ENCODE data around the gene CDK6. TPM values are rescaled to one million over a fixed set of nuclear protein-coding genes. Genes with fewer than 3 reads are reported as not detected.

Gene CDK6
- total RNA-seq, 2 donors from 2014 or later, result 13.6 to 39.9 TPM

GRCh38 chr7:92740134-92740533, 96.2 kb downstream of the CDK6 start:
- intact Hi-C loops (cut with DNase I), result no loop called here
- H3K9me3 ChIP-seq, result no peaks in the 10 kb centered on the region
- H3K4me3 ChIP-seq, result no peak overlapping the region
- no peak overlapping the region for H3K27ac ChIP-seq
- 67% methylated on average over 4 of the region's 4 CpGs for WGBS
- TF ChIP-seq POLR2AphosphoS5 (IDR thresholded peaks at IDR 0.05) (no peak), CTCF (IDR thresholded peaks at IDR 0.05) (no peak), POLR2A (IDR thresholded peaks at IDR 0.05) (no peak)
- H3K27me3 ChIP-seq (replicated peaks; ENCODE audit: insufficient read depth), result no peaks in the 10 kb centered on the region
- DNase-seq (ENCODE audit: low spot score), result no peak
- no peaks in the 10 kb centered on the region for H3K4me1 ChIP-seq (replicated peaks)
- no peaks in the 10 kb centered on the region for H3K36me3 ChIP-seq

- intact Hi-C loops (cut with DNase I), result no loop called here
- Histone ChIP-seq H3K27ac (no peak overlapping the region), H3K9me3 (no peaks in the 10 kb centered on the region), H3K27me3 (replicated peaks; ENCODE audit: insufficient read depth) (no peaks in the 10 kb centered on the region), H3K4me1 (replicated peaks) (no peaks in the 10 kb centered on the region), H3K4me3 (no peak overlapping the region), H3K36me3 (no peaks in the 10 kb centered on the region)
- DNase-seq (ENCODE audit: low spot score), result no peak
- no peak for TF ChIP-seq POLR2A (IDR thresholded peaks at IDR 0.05)
- TF ChIP-seq CTCF (IDR thresholded peaks at IDR 0.05), result no peak
- TF ChIP-seq POLR2AphosphoS5 (IDR thresholded peaks at IDR 0.05), result no peak
Observed at GRCh38 chr7:92739091-92739490, 97.3 kb downstream of the CDK6 start.

- no peaks in the 10 kb centered on the region for H3K9me3 ChIP-seq
- no peak for TF ChIP-seq POLR2AphosphoS5 (IDR thresholded peaks at IDR 0.05)
- TF ChIP-seq CTCF (IDR thresholded peaks at IDR 0.05), result no peak
- TF ChIP-seq POLR2A (IDR thresholded peaks at IDR 0.05), result no peak
- no peak overlapping the region for H3K4me3 ChIP-seq
- no peaks in the 10 kb centered on the region for H3K4me1 ChIP-seq (replicated peaks)
- intact Hi-C loops (cut with DNase I), result no loop called here
- no peak overlapping the region for H3K27ac ChIP-seq
- H3K27me3 ChIP-seq (replicated peaks; ENCODE audit: insufficient read depth), result no peaks in the 10 kb centered on the region
- no peaks in the 10 kb centered on the region for H3K36me3 ChIP-seq
- WGBS, result 68% methylated on average over 1 of the region's 1 CpG
- no peak for DNase-seq (ENCODE audit: low spot score)
Observed at GRCh38 chr7:92737706-92738105, 98.7 kb downstream of the CDK6 start.

- WGBS, result 93% methylated on average over 3 of the region's 3 CpGs
- intact Hi-C loops (cut with DNase I), result no loop called here
Observed at GRCh38 chr7:92736870-92737269, 99.5 kb downstream of the CDK6 start.

More at GRCh38 chr7:92736870-92737269, 99.5 kb downstream of the CDK6 start:
- H3K4me1 ChIP-seq (replicated peaks), result no peaks in the 10 kb centered on the region
- H3K4me3 ChIP-seq, result no peak overlapping the region
- TF ChIP-seq POLR2AphosphoS5 (IDR thresholded peaks at IDR 0.05), result no peak
- TF ChIP-seq POLR2A (IDR thresholded peaks at IDR 0.05), result no peak
- TF ChIP-seq CTCF (IDR thresholded peaks at IDR 0.05), result no peak
- H3K27ac ChIP-seq, result no peak overlapping the region
- no peak for DNase-seq (ENCODE audit: low spot score)
- no peaks in the 10 kb centered on the region for H3K27me3 ChIP-seq (replicated peaks; ENCODE audit: insufficient read depth)
- no peaks in the 10 kb centered on the region for H3K9me3 ChIP-seq
- no peaks in the 10 kb centered on the region for H3K36me3 ChIP-seq

All from prostate gland (tissue), 2 donors.